ENCODE results near the gene SUN1.
"Not testable (repeated sequence)": the region's sequence is repeated elsewhere in the genome, so short reads cannot be mapped to it uniquely, and the experiment has no call there.

SUN1 gene

GRCh38 chr7:854118-854775 lies 22.0 kb downstream of the SUN1 start:
- in situ Hi-C loops (cut with MboI; ENCODE audit: low sequenced_read_pairs): no loop called here

GRCh38 chr7:855686-856369 lies 23.6 kb downstream of the SUN1 start:
- in situ Hi-C loops (cut with MboI; ENCODE audit: low sequenced_read_pairs): no loop called here

GRCh38 chr7:856444-857095 lies 24.3 kb downstream of the SUN1 start:
- in situ Hi-C loops (cut with MboI; ENCODE audit: low sequenced_read_pairs): no loop called here

GRCh38 chr7:857661-858060 lies 25.4 kb downstream of the SUN1 start:
- in situ Hi-C loops (cut with MboI; ENCODE audit: low sequenced_read_pairs): no loop called here

- in situ Hi-C loops (cut with MboI; ENCODE audit: low sequenced_read_pairs): no loop called here
These were observed 27.2 kb downstream of the SUN1 start for GRCh38 chr7:859359-860030.

- in situ Hi-C loops (cut with MboI; ENCODE audit: low sequenced_read_pairs): no loop called here
These were observed 27.9 kb downstream of the SUN1 start for GRCh38 chr7:860149-860548.

GRCh38 chr7:861222-861621 lies 28.9 kb downstream of the SUN1 start:
- in situ Hi-C loops (cut with MboI; ENCODE audit: low sequenced_read_pairs): no loop called here

- in situ Hi-C loops (cut with MboI; ENCODE audit: low sequenced_read_pairs): no loop called here
These were observed 29.9 kb downstream of the SUN1 start for GRCh38 chr7:862157-862556.

GRCh38 chr7:863106-863505 lies 30.8 kb downstream of the SUN1 start:
- in situ Hi-C loops (cut with MboI; ENCODE audit: low sequenced_read_pairs): no loop called here

GRCh38 chr7:865921-866320 lies 33.6 kb downstream of the SUN1 start:
- in situ Hi-C loops (cut with MboI; ENCODE audit: low sequenced_read_pairs): no loop called here

- in situ Hi-C loops (cut with MboI; ENCODE audit: low sequenced_read_pairs): no loop called here
These were observed 34.7 kb downstream of the SUN1 start for GRCh38 chr7:867001-867405.

GRCh38 chr7:867406-868188 lies 35.3 kb downstream of the SUN1 start:
- in situ Hi-C loops (cut with MboI; ENCODE audit: low sequenced_read_pairs): no loop called here

GRCh38 chr7:868189-868486 lies 35.9 kb downstream of the SUN1 start:
- in situ Hi-C loops (cut with MboI; ENCODE audit: low sequenced_read_pairs): no loop called here

GRCh38 chr7:869348-869747 lies 37.1 kb downstream of the SUN1 start:
- in situ Hi-C loops (cut with MboI; ENCODE audit: low sequenced_read_pairs): no loop called here

- in situ Hi-C loops (cut with MboI; ENCODE audit: low sequenced_read_pairs): no loop called here
These were observed 39.7 kb downstream of the SUN1 start for GRCh38 chr7:871900-872537.

- in situ Hi-C loops (cut with MboI; ENCODE audit: low sequenced_read_pairs): not testable (repeated sequence)
These were observed 40.4 kb downstream of the SUN1 start for GRCh38 chr7:872685-873084.

GRCh38 chr7:873367-874002 lies 41.2 kb downstream of the SUN1 start:
- in situ Hi-C loops (cut with MboI; ENCODE audit: low sequenced_read_pairs): no loop called here

- in situ Hi-C loops (cut with MboI; ENCODE audit: low sequenced_read_pairs): no loop called here
These were observed 41.9 kb downstream of the SUN1 start for GRCh38 chr7:874031-874749.

- in situ Hi-C loops (cut with MboI; ENCODE audit: low sequenced_read_pairs): no loop called here
These were observed 42.8 kb downstream of the SUN1 start for GRCh38 chr7:875051-875450.
